Heart right ventricle (tissue), 16 donors: Measurements from ENCODE around the gene MEF2D. TPM values are rescaled to one million over a fixed set of nuclear protein-coding genes. Genes with fewer than 3 reads are reported as not detected.

Experiments used
- ATAC-seq, 8 donors: fragments of 200-7000 bp; cut with Tn5 transposase; one replicate each; pipeline ENCODE4 v1.9.1; 2020; ENCODE audit warnings: mild to moderate bottlenecking in 8 of 8, moderate library complexity in 8 of 8, moderate number of reproducible peaks in 1 of 8
- DNase-seq, 2 donors: peaks; one replicate each; pipeline ENCODE4 v3.0.0-alpha.2; 2020
- H3K27ac ChIP-seq, 10 donors: fragments of 200-600 bp; sonication (generic) in 2 of 10; one replicate each; pipeline versions ENCODE4 v1.5.0 to v1.8.0; 2020 to 2022; ENCODE audit warnings: mild to moderate bottlenecking in 3 of 10
- H3K27me3 ChIP-seq, 7 donors: fragments of 200-600 bp; one replicate each; pipeline ENCODE4 v1.8.0; 2021 to 2022; ENCODE audit warnings: mild to moderate bottlenecking in 2 of 7
- H3K36me3 ChIP-seq, 9 donors: fragments of 200-600 bp; sonication (generic) in 1 of 9; one replicate each; pipeline versions ENCODE4 v1.5.0 to v1.8.0; 2020 to 2022; ENCODE audit warnings: mild to moderate bottlenecking in 2 of 9
- H3K4me1 ChIP-seq, 9 donors: fragments of 200-600 bp; sonication (generic) in 1 of 9; one replicate each; pipeline versions ENCODE4 v1.5.0 to v1.8.0; 2020 to 2022; ENCODE audit warnings: mild to moderate bottlenecking in 4 of 9
- H3K4me3 ChIP-seq, 10 donors: fragments of 200-600 bp; sonication (generic) in 2 of 10; one replicate each; pipeline versions ENCODE4 v1.5.0 to v1.8.0; 2020 to 2022; ENCODE audit warnings: mild to moderate bottlenecking in 7 of 10, moderate library complexity in 2 of 10
- H3K9me3 ChIP-seq, 11 donors: fragments of 200-600 bp in 10 of 11; sonication (generic) in 2 of 11; one replicate each; pipeline versions ENCODE4 v1.5.0 to v1.8.0; 2013 to 2022; ENCODE audit warnings: mild to moderate bottlenecking in 2 of 11, control low read depth in 1 of 11, moderate library complexity in 1 of 11
- WGBS, 2 donors: extraction: QIAGEN DNeasy Blood & Tissue Kit; methylation state at CpG; one replicate each; pipeline ENCODE4 v1.1.7; 2013; ENCODE audit warnings: inconsistent platforms in 1 of 2; 5-methylcytosine and 5-hydroxymethylcytosine counted together
- intact Hi-C, 10 donors: fragments of 100-400 bp; cut with DNase I; formaldehyde crosslinking; loops; one replicate each; pipeline versions ENCODE4 v1.11.1 to v1.14.2; 2022
- polyA plus RNA-seq, 2 donors: library from polyadenylated mRNA; stranded (reverse); fragments of 200-250 nt; gene quantifications; one replicate each; pipeline ENCODE4 v1.2.3, GENCODE V29; 2013
- total RNA-seq, 10 donors: library from RNA; stranded (reverse); fragmentation: NEBNext Ultra II Directional in 3 of 10; extraction: Animal tissue kit (Norgen Biotek cat#: 25700) in 3 of 10; gene quantifications; one replicate each; pipeline versions ENCODE4 v1.2.1 to v1.2.4, GENCODE V29; 2021 to 2023
- TF ChIP-seq, protein P1 (sequence below), 9 donors: fragments of 200-600 bp; sonication (generic) in 2 of 9; IDR thresholded peaks; one replicate each; pipeline versions ENCODE4 v1.5.0 to v1.8.0; 2021 to 2022; ENCODE audit warnings: antibody characterized with exemption in 9 of 9, mild to moderate bottlenecking in 5 of 9, moderate library complexity in 1 of 9
- donor health status: Arrhythmogenic right ventricular cardiomyopathy.
- donor health status: ischemic (EF 13 %, LVEDD 7.1; RV severe dilation, severe dysfunction).
- donor health status: healthy with polysubstance abuse.
- donor health status: DM: no; HTN: yes; CAD: no.
- donor health status: DM: no; HTN: no; CAD: no.
- donor health status: ischemic (EF 25% LVEDD 6.9; RV normal size, moderate dysfunction).
- donor health status: ischemic (EF 25% LVEDD 5.7; RV mildly dilated, moderate dysfunction).
- donor health status: healthy.
- donor health status: DM: yes; HTN: yes; CAD: no.
- donor health status: Ischemic cardiomyopathy.
- donor health status: ischemic (EF 35%, LVEDD 5.7; RV mildly dilated, moderate dysfunction).
- donor health status: nonischemic (EF 11% LVEDD 7.7; RV severe dilation, severe dysfunction).
- donor health status: DM: yes; HTN: yes; CAD: no.
- donor health status: PGD.
- donor health status: ischemic (EF 29% LVEDD 5.4; RV normal size, mild dysfunction).
- donor health status: nonischemic (EF 23%, LVEDD 6.1; RV moderate dilation, normal function).

MEF2D gene
- total and polyA plus RNA-seq, 12 donors = 31.6 to 127 (median 94.9) TPM

DNA sequence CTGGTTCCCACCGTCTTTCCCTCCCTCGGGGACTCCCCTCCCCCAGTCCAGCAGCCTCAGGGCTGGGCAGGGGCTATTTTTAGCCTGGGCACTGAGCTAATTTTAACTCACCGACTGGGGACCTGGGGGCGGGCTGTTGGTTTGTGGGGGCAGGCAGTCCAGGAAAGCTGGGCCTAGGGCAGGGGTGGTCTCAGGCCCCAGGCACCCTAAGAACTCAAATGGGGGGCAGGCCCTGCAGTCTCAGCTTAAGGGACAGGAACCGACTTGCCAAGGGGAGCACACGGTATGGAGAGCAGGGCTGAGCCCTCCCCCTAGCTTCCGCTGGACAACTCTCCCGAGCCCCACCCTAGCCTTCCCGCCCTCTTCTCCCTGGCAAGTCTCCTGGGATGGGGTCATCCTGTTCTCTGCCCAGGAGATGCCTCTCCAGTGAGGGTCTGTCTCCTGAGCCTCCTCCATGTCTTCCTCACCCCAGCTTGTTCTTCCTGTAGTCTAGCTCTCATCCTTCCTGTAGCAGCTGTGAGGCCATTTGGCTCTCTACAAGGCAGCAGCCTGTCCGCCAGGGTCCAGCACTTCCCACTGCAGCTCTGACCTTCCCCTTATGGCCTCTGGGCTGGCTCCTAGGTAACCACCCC lies 10.1 kb downstream of the MEF2D start:
- Histone ChIP-seq H3K36me3 (peaks cover 0 to 43% (median 4%) of the 10 kb centered on the region in 9 donors), H3K4me1 (peaks cover 81 to 100% (median 99%) of the 10 kb centered on the region in 9 donors), H3K9me3 (no peaks in the 10 kb centered on the region), H3K27me3 (no peaks in the 10 kb centered on the region), H3K4me3 (peak overlapping the region in 9 of 10 donors; percentile 6 to 39 (median 35)), H3K27ac (peak overlapping the region; percentile 80 to 100 (median 97))
- intact Hi-C loops = loop anchor here in 1 of 10 donors (5.0 kb wide), 1 partner anchor 102 kb away; the partner anchor contains the start of gene NAXE
- DNase-seq (peak; percentile 63 to 82), ATAC-seq (peak; percentile 61 to 84 (median 80))
- WGBS, 2 donors = 0 to 8% methylated on average over 10 of the region's 10 CpGs
- TF ChIP-seq, protein P1, sequence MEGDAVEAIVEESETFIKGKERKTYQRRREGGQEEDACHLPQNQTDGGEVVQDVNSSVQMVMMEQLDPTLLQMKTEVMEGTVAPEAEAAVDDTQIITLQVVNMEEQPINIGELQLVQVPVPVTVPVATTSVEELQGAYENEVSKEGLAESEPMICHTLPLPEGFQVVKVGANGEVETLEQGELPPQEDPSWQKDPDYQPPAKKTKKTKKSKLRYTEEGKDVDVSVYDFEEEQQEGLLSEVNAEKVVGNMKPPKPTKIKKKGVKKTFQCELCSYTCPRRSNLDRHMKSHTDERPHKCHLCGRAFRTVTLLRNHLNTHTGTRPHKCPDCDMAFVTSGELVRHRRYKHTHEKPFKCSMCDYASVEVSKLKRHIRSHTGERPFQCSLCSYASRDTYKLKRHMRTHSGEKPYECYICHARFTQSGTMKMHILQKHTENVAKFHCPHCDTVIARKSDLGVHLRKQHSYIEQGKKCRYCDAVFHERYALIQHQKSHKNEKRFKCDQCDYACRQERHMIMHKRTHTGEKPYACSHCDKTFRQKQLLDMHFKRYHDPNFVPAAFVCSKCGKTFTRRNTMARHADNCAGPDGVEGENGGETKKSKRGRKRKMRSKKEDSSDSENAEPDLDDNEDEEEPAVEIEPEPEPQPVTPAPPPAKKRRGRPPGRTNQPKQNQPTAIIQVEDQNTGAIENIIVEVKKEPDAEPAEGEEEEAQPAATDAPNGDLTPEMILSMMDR (IDR thresholded peaks at IDR 0.05) = peak in 4 of 9 donors; percentile 29 to 42 (median 30)

DNA sequence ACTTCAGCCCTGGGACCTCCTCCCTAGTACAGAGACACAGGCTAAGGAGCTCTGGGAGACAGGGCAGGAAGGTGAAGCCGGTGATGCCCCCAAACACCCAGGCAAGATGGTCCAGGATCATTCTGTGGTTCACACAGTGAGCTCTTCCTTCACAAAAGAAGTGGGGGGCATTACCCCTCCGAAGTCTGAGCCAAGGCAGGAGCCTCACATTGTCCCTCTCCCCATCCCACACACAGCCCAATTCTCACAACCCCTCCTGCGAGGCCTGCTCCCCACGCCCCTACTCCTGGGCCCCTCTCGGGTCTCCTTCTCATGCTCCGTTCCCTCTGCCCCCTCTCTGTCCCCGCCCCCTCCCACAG lies 10.7 kb downstream of the MEF2D start:
- peaks cover 80 to 100% (median 99%) of the 10 kb centered on the region in 9 donors for H3K4me1 ChIP-seq
- intact Hi-C loops = loop anchor here in 3 of 10 donors (5.0 to 10.0 kb wide), 3 partner anchors 102 to 115 kb away; partner anchors contain the start of genes NAXE (in 2 of the 3) and GPATCH4 (in 1 of the 3)

DNA sequence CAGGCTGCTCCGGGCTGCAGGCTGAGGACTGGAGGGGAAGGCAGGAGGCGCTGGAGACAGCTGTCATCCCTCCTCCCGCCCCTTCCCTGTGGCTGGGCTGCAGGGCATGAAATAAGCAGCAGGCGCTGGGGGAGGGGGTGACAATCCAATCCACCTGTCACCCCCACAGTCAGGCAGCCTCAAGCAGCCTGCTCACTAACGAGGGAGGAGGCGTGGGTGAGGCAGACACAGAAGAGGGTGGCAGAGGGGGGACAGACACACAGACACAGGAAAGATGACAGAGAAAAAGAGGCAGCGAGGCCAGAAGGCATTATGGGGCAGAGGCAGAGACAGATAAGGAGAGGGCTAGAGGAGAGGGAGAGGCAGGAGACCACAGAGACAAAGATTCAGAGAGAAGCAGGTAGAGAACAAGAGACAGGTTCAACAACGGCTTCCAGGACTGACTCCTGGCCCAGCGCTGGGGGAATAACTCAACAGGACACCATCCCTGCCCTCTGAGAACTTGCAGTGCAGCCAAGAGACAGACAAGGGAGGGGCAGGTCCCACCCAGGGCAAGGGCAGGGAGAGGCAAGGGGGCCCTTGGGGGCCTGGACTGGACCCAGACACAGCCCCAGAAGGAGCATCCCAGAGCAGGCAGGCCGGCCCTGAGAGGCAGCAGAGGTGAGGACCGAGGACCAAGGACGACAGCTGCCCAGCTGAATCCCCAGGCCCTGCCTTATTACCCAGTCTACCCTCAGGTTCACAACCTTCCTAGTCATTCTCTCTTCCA lies 11.2 kb downstream of the MEF2D start:
- H3K27ac ChIP-seq = peak overlapping the region; percentile 80 to 100 (median 97)
- H3K36me3 ChIP-seq = peaks cover 0 to 31% (median 0%) of the 10 kb centered on the region in 9 donors
- TF ChIP-seq, protein P1 (IDR thresholded peaks at IDR 0.05) = peak in 8 of 9 donors; percentile 8 to 66 (median 33)
- 11 to 16% methylated on average over 12 of the region's 12 CpGs for WGBS, 2 donors
- H3K4me1 ChIP-seq = peaks cover 80 to 100% (median 99%) of the 10 kb centered on the region in 9 donors
- H3K9me3 ChIP-seq = no peaks in the 10 kb centered on the region
- DNase-seq (peak; percentile 71 to 81), ATAC-seq (peak; percentile 50 to 79 (median 66))
- peak overlapping the region in 9 of 10 donors; percentile 6 to 39 (median 35) for H3K4me3 ChIP-seq
- no peaks in the 10 kb centered on the region for H3K27me3 ChIP-seq
- intact Hi-C loops = loop anchor here in 2 of 10 donors (10.0 kb wide), 2 partner anchors 105 to 115 kb away; partner anchors contain the start of genes GPATCH4 (in 1 of the 2) and NAXE (in 1 of the 2)

More for the DNA sequence above, 10.7 kb downstream of the MEF2D start:
- TF ChIP-seq, protein P1 (IDR thresholded peaks at IDR 0.05) = no peak
- ATAC-seq = peak in 2 of 8 donors; percentile 1 to 8
- no peaks in the 10 kb centered on the region for H3K9me3 ChIP-seq
- WGBS, 2 donors = 17 to 25% methylated on average over 7 of the region's 7 CpGs
- H3K36me3 ChIP-seq = peaks cover 0 to 37% (median 3%) of the 10 kb centered on the region in 9 donors
- peak overlapping the region in 9 of 10 donors; percentile 6 to 39 (median 35) for H3K4me3 ChIP-seq
- DNase-seq = no peak
- H3K27ac ChIP-seq = peak overlapping the region; percentile 80 to 100 (median 97)
- no peaks in the 10 kb centered on the region for H3K27me3 ChIP-seq
